ENCODE results near the gene SLC12A7.
"Not testable (repeated sequence)": the region's sequence is repeated elsewhere in the genome, so short reads cannot be mapped to it uniquely, and the experiment has no call there.

The SLC12A7 gene

DNA sequence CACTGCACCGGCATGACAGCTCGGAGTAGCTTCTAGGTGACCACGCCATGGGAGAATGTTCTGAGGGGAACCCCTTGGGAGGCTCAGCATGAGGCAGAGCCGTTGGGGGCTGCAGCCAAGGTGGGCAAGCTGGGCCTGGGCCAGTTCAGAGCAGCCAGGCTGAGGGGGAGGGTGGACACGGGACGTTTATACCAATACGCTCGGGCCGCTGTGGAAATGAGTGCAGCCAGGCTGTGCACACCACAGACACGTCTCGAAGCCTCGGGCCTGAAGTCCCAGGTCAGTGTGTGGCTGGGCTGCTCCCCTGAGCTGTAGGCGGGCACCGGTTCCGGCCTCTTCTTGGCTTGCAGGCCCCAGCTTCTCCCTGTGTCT is 28.9 kb upstream of the SLC12A7 start:
- DNase-seq (ENCODE audit: low read depth) = no peak

DNA sequence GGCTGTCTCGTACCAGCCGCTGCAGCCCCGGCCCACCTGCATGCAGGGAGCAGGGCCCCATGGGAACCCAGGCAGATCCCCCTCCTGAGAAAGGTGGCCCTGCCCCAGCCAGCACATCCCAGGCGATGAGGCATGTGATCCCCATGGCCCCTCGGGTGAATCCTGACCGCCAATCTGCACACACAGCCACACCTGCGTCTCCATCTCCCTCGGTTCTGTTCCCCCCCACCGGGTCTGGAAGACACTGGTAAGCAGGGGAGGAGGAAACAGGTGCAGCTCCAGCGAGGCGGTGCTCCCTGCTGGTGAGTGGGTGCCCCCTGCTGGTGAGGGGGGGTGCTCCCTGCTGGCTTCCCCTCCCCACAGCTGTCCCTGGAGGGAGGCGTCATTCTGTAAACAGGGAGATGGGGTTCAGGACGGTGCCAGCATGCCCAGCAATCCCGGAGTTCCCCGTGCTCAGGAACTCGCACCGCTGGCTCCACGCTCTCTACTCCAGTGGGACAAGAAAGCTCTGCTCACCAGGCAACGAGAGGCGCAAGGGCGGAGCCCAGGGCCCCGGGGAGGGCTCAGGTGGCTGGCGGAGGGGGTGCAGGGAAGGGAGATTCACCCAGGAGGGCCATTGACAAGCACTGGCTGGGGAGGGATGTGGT is 28.4 kb upstream of the SLC12A7 start:
- DNase-seq (ENCODE audit: low read depth) = peak; percentile 67

DNA sequence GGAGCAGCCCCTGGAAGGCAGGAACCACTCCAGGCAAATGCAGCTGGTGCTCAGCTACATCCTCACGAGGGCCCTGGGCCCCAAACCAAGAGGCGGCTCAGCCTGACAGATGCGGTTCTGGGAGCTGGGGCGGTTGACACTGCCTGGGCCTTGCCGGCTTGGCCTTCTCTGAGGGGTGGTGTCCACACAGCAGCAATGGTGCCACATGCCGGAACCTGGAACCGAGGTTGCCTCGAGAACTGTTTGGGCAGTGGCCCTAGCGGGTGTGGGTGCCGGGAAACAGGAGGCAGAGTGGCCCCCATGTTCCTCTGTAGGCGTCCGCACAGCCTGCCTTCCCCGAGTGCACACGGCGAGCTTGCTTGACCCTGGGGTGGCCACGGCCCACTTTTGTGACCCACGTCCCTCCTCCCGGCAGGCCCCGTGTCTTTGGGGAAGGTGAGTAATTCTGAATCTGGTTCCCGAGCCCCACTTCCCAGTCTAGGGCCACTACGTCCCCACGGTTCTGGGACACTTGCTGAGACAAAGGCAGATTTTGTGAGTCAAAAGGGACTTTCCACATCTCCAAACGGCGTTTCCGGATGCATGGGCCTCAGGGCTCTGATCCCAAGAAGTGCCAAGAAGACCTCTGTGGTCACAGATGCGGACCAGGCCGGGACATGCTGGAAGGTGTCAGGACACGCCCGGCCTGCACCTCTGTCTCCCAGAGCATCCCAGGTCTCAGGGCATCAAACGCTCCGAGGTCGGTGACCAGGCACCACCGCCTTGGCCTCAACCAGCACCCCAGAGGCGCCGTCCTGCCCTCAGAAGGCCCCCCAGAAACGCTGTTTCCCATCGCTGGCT is 27.7 kb upstream of the SLC12A7 start:
- DNase-seq (ENCODE audit: low read depth) = no peak

DNA sequence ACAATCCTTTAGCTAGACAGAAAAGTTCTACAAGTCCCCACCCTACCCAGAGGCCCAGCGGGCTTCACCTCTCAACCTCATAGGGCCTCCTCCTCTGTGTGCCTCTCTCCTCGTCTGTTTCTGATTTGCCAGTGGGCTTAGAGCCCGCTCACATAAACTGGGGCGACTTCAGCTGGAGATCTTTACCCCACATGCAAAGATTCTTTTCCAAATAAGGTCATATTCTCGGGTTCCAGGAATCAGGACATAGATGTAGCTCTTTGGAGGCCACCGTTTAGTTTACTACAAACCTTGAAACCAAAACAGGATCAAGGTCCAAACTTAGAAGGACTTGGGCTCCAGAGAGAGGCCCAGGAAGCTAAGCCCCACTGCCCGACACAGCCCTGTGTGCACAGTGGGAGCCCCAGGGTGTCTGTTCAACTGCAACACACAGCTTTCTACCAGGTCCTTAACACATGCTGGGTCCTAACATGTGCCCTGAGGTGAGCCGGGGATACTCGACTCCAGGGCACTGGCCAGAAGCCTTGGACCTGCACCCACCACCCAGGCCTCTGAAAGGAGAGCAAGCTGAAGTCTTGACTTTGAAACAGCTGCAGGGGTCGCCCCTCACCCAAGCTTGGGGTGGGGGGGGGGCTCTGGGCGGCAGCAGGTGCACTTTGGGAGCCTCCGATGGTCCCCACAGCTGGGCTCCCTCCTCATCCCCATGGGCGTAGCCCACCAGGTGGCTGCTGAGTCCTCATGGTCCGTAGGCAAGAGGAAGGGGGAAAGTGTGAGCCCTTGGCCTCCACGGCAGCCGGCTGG is 26.8 kb upstream of the SLC12A7 start:
- DNase-seq (ENCODE audit: low read depth) = no peak

DNA sequence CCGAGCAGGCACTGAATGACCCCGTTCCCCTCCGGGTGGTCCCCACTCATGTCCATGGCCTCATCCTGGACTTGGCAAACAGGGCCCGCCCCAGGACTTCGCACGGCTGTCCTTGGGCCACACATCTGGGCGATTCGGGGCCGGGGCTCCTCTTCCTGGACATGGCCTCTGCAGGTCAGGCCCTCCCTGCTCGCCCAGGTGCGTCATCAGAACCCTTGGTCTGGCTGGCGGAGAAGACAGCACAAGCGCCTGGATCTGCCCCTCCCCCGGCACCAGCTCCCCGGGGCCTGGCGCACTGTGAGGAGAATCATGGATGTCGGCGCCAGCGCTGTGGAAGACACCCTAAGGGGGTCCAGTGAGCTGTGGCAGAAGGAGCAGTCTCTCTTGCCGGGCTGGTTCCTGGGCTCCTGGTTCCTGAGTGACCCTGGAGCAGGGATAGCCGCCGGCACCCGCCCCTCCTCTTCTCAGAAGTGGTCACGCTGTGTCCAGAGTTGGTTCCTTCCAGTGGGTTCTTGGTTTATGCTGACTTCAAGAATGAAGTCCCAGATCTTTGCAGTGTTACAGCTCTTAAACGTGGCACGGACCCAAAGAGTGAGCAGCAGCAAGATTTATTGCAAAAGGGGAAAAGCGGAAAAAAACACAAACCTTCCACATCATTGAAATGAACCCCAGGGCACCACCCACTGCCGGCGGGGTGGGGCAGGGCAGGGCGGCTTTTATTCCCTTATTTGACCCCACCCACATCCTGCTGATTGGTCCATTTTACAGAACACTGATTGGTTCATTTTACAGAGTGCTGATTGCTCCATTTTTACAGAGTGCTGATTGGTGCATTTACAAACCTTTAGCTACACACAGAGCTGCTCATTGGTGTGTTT is 25.9 kb upstream of the SLC12A7 start:
- DNase-seq (ENCODE audit: low read depth) = no peak

DNA sequence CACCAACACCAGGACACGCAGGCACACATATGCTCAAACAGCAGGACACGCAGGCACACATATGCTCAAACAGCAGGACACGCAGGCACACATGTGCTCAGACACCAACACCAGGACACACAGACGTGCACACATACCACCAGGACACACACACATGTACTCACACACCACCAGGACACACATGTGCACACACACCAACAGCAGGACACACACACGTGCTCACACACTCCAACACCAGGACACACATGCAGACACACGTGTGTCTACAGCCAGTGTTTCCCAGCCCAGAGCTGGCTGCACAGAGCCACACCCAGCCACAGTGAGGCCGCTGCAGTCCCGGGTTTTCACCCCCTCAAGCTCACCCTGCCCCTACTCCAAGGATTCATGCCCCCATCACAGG is 25.0 kb upstream of the SLC12A7 start:
- no peak for DNase-seq (ENCODE audit: low read depth)

DNA sequence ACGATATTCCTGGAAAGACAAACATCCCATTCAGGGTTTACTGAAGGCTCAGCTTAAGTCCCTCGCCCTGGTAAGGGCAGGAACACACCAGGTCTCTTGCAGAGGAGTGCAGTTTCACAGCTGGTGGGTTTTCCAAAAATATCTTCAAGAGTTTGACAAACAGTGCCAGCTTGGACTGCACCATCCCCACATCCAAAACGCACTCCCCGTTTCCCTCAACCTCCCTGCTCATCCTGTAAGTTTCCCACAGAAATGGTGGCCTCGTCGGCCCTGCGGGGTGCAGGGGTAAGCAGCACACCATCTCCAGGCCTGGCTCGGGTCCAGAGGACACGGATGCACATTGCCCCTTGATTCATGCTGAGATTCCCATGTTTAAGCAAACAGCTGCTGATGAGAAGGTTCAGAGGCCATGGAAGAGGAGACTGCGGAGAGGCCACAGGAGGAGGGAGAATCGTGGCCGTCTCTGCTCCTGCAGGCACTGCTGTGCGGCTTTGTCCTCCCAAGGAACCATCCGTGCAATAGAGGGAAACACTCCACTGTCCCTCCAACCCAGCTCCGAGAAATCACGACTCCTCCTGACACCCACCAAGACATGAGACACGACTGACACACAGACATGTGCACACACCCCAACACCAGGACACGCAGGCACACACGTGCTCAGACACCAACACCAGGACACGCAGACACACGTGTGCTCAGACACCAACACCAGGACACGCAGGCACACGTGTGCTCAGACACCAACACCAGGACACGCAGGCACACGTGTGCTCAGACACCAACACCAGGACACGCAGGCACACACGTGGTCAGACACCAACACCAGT is 24.0 kb upstream of the SLC12A7 start:
- DNase-seq (ENCODE audit: low read depth) = no peak

DNA sequence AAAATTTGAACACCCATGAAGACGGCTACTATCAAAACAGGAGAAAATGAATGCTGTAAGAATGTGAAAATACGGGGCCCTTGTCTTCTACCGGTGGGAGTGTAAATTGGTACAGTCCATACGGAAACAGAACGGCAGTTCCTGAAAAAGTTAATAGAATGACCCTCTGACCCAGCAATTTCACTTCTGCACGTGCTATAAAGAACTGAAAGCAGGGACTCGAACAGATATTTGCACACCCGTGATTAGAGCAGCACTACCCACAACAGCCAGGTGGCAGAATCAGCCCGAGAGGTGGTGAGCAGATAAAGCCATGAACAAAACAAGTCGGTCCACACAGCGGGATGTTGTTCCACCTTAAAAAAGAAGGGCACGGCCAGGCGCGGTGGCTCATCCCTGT is 22.6 kb upstream of the SLC12A7 start:
- no peak for DNase-seq (ENCODE audit: low read depth)

DNA sequence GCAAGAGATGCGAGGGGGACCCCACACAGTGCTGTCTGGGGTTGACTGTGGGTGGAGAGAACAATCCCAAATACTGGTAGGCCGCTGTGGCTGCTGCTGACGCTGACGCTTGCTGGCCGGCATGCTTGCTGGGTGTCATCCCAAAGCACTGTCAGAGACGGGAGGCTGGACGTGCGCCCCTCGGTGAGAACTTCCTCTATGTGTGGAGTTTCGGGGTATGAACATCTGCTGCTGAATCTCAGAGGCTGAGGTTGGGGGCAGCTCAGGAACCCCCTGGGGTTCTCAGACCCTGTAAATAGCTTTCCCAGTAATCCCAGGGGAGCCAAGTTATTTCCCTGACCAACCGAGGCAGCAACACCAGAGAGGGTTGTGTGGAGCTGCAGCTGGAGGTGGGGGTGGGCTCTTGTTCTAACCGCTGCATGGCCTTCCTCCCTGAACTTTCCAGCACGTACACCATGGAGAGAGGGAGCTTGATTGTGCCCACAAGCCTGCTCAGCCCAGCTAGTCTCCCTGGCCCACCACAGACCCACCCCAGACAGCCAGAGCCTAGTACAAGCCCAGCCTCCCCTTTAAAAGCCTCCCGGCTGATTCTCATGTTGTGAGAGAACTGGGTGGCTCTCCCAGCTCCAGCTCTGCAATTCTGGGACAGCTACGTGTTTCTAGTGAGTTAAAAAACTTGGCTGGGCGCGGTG is 21.8 kb upstream of the SLC12A7 start:
- DNase-seq (ENCODE audit: low read depth) = no peak

DNA sequence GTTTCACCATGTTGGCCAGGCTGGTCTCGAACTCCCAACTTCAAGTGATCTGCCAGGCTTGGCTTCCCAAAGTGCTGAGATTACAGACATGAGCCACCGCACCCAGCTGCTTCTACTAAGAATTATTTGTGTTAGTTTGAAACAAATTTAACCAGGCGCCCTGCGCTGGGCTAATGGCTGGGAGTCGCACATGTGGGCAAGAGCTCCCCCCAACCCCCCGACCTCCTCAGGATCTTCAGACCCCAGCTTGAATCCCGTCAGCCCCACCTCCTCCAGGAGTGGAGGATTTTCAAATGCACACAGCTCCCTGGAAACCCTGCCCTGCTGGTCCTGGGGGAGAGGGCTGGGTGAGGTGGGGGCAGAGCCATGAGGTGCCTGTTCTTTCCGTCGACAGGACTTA is 21.2 kb upstream of the SLC12A7 start:
- DNase-seq (ENCODE audit: low read depth) = no peak

DNA sequence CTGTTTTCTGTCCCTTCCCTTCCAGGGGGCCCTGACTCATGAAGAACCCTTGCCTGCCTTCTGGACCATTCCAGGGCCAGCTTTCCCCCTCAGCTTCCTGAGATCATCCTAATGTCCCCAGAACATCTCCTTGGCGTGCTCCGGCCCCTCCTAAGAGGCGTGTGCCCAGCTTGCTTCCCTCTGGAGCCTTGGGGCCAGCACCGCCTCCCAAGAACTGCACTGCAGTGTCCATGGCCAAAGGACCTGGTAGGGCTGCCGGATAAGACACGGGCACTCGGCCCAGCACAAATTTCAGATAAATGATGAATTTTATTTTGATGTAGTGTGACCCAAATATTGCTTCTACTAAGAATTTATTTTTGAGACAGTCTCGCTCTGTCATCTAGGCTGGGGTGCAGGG is 20.7 kb upstream of the SLC12A7 start:
- DNase-seq (ENCODE audit: low read depth) = no peak

DNA sequence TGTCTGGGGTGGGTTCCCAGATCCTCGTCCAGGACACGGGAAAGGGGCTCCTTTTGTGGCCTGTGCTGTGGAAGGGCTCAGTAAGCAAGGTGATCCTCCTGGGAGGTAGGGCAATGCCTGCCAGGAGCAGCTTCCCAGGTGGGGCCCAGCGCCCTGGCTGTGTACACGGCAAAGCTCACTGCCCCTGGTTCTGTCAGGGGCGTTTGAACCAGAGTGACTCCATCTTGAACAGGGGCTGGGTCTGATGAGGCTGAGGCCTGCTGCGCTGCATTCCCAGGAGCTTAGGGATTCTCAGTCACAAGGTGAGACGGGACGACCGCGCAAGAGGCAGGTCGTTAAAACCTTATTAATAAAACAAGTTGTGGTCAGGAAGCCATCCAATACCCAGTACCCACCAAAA is 19.9 kb upstream of the SLC12A7 start:
- DNase-seq (ENCODE audit: low read depth) = no peak

DNA sequence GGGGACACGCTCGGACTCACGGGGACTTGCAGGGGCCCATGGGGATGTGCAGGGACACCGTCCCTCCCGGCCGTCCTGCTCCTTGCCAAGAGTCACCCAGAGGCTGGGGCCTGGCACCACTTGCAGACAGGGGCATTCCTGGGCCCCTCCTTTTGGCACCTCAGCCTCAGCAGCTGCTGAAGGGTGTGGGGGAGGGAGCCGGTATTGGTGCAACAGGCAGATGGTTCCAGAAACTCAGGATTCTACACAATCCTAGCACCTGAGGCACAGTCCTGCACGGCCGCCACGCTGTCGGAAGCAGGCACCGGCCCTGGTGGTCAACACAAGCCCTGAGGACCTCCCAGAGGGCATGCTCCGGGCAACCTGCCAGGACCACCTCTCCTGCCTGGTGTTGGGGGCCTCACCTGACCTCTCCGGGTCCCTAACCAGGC is 19.3 kb upstream of the SLC12A7 start:
- DNase-seq (ENCODE audit: low read depth) = no peak

DNA sequence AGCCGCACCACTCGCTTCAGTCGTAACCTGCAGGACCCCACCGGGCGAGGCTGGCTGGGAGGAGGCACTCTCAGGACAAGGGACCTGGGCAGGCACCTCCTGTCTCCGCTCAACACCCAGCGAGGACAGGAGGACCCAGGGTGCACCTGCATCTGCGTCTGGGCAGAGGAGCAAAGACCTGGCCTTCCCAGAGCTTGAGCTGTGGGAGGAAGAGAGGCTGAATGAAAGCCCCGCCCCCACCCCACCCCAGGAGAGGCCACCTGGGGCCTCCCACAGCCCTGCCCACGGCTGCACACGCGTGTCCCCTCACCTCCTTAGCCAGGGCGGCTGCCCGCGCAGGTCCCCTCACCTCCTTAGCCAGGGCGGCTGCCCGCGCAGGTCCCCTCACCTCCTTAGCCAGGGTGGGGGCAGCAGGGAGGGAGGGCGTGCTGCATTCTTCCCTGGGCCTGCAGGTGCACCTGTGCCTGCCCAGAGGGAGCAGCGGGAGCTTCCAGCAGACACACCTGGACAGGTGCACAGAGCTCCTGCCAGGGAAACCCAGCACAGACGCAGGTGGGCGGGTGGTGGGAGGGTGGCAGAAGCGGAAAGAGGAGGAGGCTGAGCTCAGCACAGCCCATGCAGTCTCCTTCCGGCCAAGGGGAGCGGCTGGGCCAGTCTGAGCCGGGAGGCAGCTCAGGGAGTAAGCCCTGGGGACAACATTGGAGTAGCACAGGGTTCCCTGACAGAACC is 18.5 kb upstream of the SLC12A7 start:
- DNase-seq (ENCODE audit: low read depth) = no peak

DNA sequence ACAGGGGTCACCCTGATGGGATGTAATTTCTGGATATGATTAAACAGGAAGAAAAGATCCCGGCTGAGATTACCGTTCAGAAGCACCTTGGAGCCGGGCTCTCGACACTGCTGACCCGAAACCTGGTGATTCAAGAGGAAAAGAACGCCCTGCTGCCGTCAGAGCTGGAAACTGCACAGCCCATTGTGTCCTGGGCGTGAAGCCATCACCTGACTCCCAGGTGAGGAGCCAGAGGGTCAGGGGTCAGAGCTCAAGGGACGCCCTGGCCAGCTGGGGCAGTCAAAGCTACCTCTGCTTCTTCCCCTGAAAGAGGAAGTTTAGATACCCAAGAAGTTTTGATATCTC is 17.8 kb upstream of the SLC12A7 start:
- no peak for DNase-seq (ENCODE audit: low read depth)

DNA sequence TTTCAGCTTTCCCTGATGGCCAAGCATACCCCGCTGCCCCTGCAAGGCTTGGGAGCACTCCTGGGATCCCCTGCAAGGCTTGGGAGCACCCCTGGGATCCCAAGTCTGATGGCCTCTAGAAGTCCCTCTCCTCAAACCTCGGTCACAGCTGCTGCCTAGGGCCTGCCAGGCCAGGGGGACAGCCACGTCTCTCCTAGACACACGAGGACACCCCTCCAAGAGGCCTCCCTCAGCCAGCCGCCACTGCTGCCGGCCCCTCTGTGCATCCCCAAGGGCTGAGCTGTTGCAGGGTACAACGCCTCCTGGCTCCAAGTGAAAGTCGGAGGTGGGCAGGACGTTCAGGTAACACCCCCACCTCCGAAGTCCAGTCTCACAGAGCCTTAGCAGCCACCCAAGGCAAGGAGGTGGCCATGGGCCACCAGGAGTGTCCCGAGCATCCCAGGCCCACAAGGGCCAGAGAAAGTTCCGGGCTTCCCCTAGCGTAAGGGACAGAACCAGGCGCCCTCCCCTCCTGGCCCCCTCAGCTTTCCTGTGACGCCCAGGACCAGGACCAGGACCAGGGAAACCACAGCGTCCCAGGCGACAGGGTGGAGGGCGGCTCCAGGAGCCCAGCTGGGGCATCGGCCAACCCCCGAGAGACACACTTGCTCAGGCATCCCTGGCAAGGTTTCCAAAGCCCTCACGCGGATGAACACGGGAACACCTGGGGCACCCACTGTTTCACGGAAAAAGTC is 17.3 kb upstream of the SLC12A7 start:
- DNase-seq (ENCODE audit: low read depth) = no peak

DNA sequence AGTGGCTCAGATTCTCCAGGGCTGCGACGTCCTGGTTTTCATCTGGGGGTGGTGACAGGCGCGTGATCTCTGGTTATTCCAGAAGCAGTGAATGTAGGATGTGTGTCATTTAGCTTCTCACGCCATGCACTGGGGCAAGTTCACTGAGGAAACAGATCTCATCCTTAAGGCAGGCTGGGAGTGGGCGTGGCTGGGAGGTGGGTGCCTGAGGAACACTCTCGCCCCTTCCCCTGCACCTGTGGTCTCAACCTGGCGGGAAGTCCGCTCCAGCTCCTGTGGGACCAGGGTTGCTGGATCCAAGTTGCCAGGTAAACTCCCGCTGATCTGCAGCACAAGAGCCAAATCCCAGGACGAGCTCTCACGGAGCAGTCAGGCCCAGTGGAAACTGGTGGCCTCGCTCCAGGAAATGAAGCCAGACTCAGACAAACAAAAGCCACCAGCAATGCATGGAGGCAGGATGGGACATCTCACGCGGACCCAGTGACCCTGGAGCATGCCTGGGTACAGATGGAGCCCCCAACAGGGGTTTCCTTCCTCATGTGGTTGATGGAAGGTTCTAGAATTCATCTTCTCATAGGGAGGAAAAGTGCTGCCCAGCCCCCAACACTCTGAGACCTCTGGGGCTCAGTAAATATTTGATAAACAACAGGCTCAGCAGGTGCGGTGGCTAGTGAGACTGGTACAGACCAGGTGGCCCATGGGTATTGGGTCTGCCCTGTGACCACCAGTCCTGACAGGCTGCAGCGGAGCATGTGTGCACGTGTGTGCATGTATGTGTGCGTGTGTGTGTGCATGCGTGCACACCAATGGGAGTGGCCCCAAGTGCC is 16.3 kb upstream of the SLC12A7 start:
- DNase-seq (ENCODE audit: low read depth) = no peak

DNA sequence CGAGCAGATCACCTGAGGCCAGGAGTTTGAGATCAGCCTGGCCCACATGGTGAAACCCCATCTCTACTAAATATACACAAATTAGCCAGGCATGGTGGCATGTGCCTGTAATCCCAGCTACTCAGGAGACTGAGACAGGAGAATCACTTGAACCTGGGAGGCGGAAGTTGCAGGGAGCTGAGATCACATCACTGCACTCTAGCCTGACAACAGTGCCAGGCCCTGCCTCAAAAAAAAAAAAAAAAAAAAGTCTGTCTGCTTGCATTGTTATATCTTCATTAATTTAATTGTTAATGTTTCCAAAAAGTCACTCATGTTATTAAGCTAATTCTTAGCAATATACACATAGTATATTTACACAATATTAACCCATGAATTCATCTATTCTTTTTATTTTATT is 13.8 kb upstream of the SLC12A7 start:
- not testable (repeated sequence) for DNase-seq (ENCODE audit: low read depth)
